ENCODE measurements around the gene YWHAQ. TPM values are rescaled to one million over a fixed set of nuclear protein-coding genes. Genes with fewer than 3 reads are reported as not detected.

The YWHAQ gene
- total RNA-seq, 2 experiments from 2014 or later: 341 to 368 TPM

DNA sequence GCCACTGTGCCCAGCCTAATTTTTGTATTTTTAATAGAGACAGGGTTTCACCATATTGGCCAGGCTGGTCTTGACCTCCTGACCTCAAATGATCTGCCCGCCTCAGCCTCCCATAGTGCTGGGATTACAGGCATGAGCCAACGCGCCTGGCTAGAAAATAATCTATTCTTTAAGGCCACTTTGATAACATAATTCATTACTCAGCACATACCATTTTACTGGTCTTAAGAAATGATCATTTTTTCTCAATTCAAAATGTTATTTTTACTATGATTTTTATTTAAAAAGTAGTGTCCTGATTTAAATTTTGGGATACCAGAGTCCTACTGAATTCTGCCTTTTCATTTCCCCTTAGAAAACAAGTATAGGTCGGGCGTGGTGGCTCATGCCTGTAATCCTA, 48.2 kb downstream of the YWHAQ start:
- POLR2A ChIA-PET: interaction anchor here (1.3 kb wide), 1 partner anchor 28 kb away, joined by 3 read pairs; no protein-coding TSS in a partner anchor
- Mint-ChIP-seq H3K4me1 (ENCODE audit: low read depth) (peaks cover 9% of the 10 kb centered on the region), H3K9me3 (no peaks in the 10 kb centered on the region), H3K36me3 (ENCODE audit: low read depth) (peaks cover 31% of the 10 kb centered on the region), H3K4me3 (no peak overlapping the region), H3K27ac (no peak overlapping the region), H3K27me3 (no peaks in the 10 kb centered on the region)
- intact Hi-C loops (cut with micrococcal nuclease): no loop called here
- DNase-seq (no peak), ATAC-seq (no peak)
- TF ChIP-seq, protein P1, sequence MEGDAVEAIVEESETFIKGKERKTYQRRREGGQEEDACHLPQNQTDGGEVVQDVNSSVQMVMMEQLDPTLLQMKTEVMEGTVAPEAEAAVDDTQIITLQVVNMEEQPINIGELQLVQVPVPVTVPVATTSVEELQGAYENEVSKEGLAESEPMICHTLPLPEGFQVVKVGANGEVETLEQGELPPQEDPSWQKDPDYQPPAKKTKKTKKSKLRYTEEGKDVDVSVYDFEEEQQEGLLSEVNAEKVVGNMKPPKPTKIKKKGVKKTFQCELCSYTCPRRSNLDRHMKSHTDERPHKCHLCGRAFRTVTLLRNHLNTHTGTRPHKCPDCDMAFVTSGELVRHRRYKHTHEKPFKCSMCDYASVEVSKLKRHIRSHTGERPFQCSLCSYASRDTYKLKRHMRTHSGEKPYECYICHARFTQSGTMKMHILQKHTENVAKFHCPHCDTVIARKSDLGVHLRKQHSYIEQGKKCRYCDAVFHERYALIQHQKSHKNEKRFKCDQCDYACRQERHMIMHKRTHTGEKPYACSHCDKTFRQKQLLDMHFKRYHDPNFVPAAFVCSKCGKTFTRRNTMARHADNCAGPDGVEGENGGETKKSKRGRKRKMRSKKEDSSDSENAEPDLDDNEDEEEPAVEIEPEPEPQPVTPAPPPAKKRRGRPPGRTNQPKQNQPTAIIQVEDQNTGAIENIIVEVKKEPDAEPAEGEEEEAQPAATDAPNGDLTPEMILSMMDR (IDR thresholded peaks at IDR 0.05): no peak
- CTCF ChIA-PET: no interaction called here

DNA sequence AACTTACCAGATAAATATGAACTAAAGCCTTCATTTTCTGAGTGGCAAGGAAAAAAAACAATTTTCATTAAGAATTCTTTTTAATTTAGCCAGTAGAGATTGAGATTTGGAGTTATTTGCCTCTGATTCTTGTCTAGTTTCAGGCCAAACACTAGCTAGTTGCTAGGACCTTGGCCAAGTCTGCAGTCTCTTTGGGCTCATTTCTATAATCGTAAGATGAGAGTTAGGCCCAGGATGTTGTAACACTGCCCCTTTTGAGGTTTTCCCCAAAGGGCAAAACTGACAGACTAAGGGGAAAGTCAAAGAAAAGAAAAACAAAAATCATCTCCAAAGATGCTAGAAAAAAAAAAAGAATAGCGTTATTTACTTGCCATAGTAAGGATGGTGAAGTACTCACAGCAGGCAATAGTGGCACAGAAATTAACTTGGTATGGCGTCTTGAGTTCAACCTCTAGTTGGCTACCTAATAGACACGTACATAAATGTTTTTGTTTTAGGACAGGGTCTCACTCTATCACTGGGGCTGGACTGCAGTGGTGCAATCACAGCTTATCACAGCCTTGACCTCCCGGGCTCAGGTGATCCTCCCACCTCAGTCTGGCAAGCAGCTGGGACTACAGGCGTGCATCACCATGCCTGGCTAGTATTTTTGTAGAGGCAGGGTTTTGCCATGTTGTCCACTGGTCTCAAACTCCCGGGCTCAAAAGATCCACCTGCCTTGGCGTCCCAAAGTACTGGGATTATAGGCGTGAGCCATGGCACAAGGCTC, 52.1 kb downstream of the YWHAQ start:
- Mint-ChIP-seq H3K27me3 (no peaks in the 10 kb centered on the region), H3K36me3 (ENCODE audit: low read depth) (peaks cover 5% of the 10 kb centered on the region), H3K4me3 (no peak overlapping the region), H3K27ac (no peak overlapping the region), H3K9me3 (no peaks in the 10 kb centered on the region), H3K4me1 (ENCODE audit: low read depth) (peaks cover 6% of the 10 kb centered on the region)
- no peak for ATAC-seq
- no peak for DNase-seq
- POLR2A ChIA-PET: interaction anchor here (1.5 kb wide), 1 partner anchor 51 kb away, joined by 5 read pairs; no protein-coding TSS in a partner anchor
- TF ChIP-seq, protein P1 (IDR thresholded peaks at IDR 0.05): no peak
- intact Hi-C loops (cut with micrococcal nuclease): no loop called here
- CTCF ChIA-PET: no interaction called here

DNA sequence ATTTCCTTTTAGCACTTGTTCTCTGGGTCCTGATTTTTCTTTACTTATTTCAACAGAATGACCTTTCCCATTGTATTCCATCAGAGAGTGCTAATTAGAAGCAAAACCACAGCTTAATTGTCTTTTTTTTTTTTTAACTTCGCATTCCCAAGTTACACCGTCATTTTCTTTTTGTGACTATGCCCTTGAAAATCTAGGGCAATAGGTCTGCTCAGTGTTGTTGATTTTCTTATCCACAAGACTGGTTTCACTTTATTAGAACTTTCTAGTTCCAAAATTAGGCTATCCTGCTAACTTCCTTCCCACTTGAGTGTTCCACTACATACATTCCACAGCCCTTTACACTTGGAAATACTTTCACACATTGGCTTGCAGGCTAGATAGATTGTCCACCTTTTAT, 56.5 kb downstream of the YWHAQ start:
- H3K27ac Mint-ChIP-seq: no peak overlapping the region
- intact Hi-C loops (cut with micrococcal nuclease): no loop called here
- DNase-seq: no peak

DNA sequence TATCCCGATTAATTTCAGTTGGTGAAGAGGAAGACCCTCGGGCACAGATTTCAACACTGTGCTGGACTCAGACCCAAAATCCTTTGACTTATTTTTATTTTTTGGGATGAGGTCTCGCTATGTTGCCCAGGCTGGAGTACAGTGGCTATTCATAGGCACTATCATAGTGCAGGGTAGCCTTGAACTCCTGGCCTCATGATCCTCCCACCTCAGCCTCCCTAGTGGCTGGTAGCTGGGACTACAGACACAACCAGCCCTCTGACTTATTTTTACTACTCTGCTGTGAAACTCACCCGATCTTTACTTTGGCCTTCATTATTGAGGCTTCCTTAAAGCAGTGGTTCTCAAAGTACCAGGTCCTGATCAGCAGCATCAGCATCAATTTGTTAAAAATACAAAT, 57.0 kb downstream of the YWHAQ start:
- TF ChIP-seq, protein P1 (IDR thresholded peaks at IDR 0.05): no peak
- DNase-seq: no peak
- ChIA-PET POLR2A (interaction anchor here (0.8 to 2.1 kb wide), 3 partner anchors 18 to 57 kb away, joined by 4 to 5 read pairs (median 5); partner anchors contain the start of gene YWHAQ), CTCF (interaction anchor here (0.9 kb wide), 1 partner anchor 20 kb away, joined by 3 read pairs; no protein-coding TSS in a partner anchor)
- intact Hi-C loops (cut with micrococcal nuclease): no loop called here
- peak; percentile 62 for ATAC-seq
- Mint-ChIP-seq H3K27me3 (no peaks in the 10 kb centered on the region), H3K9me3 (no peaks in the 10 kb centered on the region), H3K36me3 (ENCODE audit: low read depth) (no peaks in the 10 kb centered on the region), H3K4me3 (no peak overlapping the region), H3K4me1 (ENCODE audit: low read depth) (peaks cover 13% of the 10 kb centered on the region), H3K27ac (no peak overlapping the region)

More for the DNA sequence above, 56.5 kb downstream of the YWHAQ start:
- no peaks in the 10 kb centered on the region for H3K27me3 Mint-ChIP-seq
- peaks cover 13% of the 10 kb centered on the region for H3K4me1 Mint-ChIP-seq (ENCODE audit: low read depth)
- H3K9me3 Mint-ChIP-seq: no peaks in the 10 kb centered on the region
- CTCF ChIA-PET: interaction anchor here (0.6 to 0.9 kb wide), 2 partner anchors 20 to 196 kb away, joined by 3 read pairs; no protein-coding TSS in a partner anchor
- H3K36me3 Mint-ChIP-seq (ENCODE audit: low read depth): no peaks in the 10 kb centered on the region
- no peak for ATAC-seq
- TF ChIP-seq, protein P1 (IDR thresholded peaks at IDR 0.05): no peak
- no peak overlapping the region for H3K4me3 Mint-ChIP-seq
- POLR2A ChIA-PET: interaction anchor here (0.8 to 2.1 kb wide), 3 partner anchors 18 to 57 kb away, joined by 4 to 5 read pairs (median 5); partner anchors contain the start of gene YWHAQ

Data from activated CD8-positive, alpha-beta T cell treated with anti-CD3 and anti-CD28 coated beads for 36 hours (primary cell).